Activated CD4-positive, alpha-beta memory T cell treated with anti-CD3 and anti-CD28 coated beads for 36 hours (primary cell): ENCODE data around the gene MOK. TPM values are rescaled to one million over a fixed set of nuclear protein-coding genes. Genes with fewer than 3 reads are reported as not detected.
"Not testable (repeated sequence)": the region's sequence is repeated elsewhere in the genome, so short reads cannot be mapped to it uniquely, and the experiment has no call there.

Source experiments
- CTCF ChIA-PET: fragments of 350-600 bp; sonication (Branson Sonifier 250); formaldehyde crosslinking; loops from one replicate; lab custom pipeline; 2021; ENCODE audit warnings: antibody characterized with exemption, inconsistent platforms; lab: Charles Lee
- POLR2A ChIA-PET: fragments of 350-600 bp; sonication (Branson Sonifier 250); formaldehyde crosslinking; loops from one replicate; lab custom pipeline; 2021; ENCODE audit warnings: antibody characterized with exemption; lab: Charles Lee
- DNase-seq: peaks from one replicate; pipeline ENCODE4 v3.0.0-alpha.2; 2020
- H3K27ac Mint-ChIP-seq: one replicate; pipeline ENCODE4 v1.8.0; 2021; ENCODE audit warnings: mixed read lengths
- H3K27me3 Mint-ChIP-seq: one replicate; pipeline ENCODE4 v1.8.0; 2021; ENCODE audit warnings: mixed read lengths
- H3K36me3 Mint-ChIP-seq: one replicate; pipeline ENCODE4 v1.8.0; 2021; ENCODE audit warnings: mixed read lengths
- H3K4me1 Mint-ChIP-seq: one replicate; pipeline ENCODE4 v1.8.0; 2021; ENCODE audit warnings: low read depth, mixed read lengths
- H3K4me3 Mint-ChIP-seq: one replicate; pipeline ENCODE4 v1.8.0; 2021; ENCODE audit warnings: mild to moderate bottlenecking, mixed read lengths
- H3K9me3 Mint-ChIP-seq: one replicate; pipeline ENCODE4 v1.8.0; 2021; ENCODE audit warnings: mixed read lengths
- intact Hi-C: fragments of 100-400 bp; cut with micrococcal nuclease; formaldehyde crosslinking; loops from one replicate; pipeline ENCODE4 v1.15.1; 2023
- total RNA-seq, 2 experiments: library from RNA; stranded (reverse); gene quantifications; one replicate each; pipeline ENCODE4 v1.2.3, GENCODE V29; 2021

MOK gene
- total RNA-seq, 2 experiments from 2014 or later, result 2.7 TPM

DNA sequence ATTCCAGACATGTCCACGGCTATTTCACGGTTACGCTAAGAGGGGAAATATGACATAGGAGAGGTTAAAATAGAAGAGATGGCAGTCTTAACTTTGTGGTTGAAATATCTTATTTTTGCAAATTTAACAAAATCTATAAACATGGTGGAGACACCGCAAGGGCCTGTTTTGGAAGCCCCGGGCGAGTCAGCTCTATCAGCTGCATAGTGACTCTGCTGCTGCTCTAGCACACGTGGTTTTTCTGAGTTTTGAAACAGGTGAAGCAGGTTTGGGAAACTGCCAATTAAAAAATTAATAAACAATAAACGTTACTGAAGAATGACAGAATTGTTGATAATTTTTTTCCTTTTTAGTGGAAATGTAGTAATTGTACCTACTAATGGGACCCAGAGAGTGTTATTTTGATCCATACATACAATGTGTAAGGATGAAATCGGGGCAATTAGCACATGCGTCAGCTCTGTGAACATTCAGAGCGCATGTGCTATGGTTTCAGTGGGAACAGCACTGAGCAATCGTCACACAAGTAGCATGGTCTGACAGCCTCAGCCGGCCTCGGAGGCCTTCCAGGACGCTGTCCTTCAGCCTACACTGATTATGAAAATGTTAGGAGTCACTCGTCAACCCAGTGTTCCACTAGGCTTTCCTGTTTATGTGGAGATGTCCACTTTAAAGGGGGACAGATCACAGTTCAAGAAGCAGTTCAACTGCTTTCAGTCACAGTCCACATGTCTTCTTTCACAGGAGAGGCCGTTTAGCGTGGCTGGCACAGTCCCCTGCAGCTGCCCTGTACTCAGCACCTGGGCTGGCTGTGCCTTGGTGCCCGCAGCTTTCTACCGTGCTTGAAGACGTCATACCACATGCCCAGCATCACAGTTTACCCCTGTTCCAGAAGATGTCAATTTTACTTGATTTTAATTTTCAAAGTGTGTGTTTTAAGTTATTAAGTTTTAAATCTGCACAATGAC, 51.8 kb downstream of the MOK start:
- intact Hi-C loops, result no loop called here
- no peak overlapping the region for H3K4me3 Mint-ChIP-seq
- H3K36me3 Mint-ChIP-seq, result no peaks in the 10 kb centered on the region
- no peaks in the 10 kb centered on the region for H3K27me3 Mint-ChIP-seq
- no peak for DNase-seq
- CTCF ChIA-PET, result interaction anchor here (0.6 to 0.7 kb wide), 2 partner anchors 479 to 522 kb away, joined by 3 read pairs; no protein-coding TSS in a partner anchor
- POLR2A ChIA-PET, result no interaction called here
- no peaks in the 10 kb centered on the region for H3K4me1 Mint-ChIP-seq
- no peaks in the 10 kb centered on the region for H3K9me3 Mint-ChIP-seq
- H3K27ac Mint-ChIP-seq, result no peak overlapping the region

DNA sequence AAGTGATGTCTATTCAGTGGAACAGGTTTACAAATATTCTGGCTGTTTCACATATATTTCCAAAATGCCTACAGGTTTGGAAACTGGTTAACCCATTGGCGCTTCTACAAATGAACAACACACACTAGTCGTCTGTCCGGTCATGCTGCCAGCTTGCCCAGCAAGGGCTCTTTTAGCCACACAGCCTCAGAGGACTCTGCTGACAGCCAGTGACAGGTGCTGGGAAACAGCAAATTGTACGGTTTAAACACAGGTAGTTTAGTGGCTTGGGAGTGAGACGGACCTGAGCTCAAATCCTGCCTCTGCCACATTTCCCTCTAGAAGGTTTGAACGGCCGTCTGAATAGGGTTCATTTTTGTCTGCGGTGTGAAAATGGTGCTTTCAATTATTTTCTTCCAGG, 53.8 kb downstream of the MOK start:
- H3K4me3 Mint-ChIP-seq, result no peak overlapping the region
- no peaks in the 10 kb centered on the region for H3K4me1 Mint-ChIP-seq
- no peak for DNase-seq
- H3K9me3 Mint-ChIP-seq, result no peaks in the 10 kb centered on the region
- ChIA-PET CTCF (no interaction called here), POLR2A (no interaction called here)
- H3K36me3 Mint-ChIP-seq, result no peaks in the 10 kb centered on the region
- intact Hi-C loops, result no loop called here
- no peak overlapping the region for H3K27ac Mint-ChIP-seq
- no peaks in the 10 kb centered on the region for H3K27me3 Mint-ChIP-seq

DNA sequence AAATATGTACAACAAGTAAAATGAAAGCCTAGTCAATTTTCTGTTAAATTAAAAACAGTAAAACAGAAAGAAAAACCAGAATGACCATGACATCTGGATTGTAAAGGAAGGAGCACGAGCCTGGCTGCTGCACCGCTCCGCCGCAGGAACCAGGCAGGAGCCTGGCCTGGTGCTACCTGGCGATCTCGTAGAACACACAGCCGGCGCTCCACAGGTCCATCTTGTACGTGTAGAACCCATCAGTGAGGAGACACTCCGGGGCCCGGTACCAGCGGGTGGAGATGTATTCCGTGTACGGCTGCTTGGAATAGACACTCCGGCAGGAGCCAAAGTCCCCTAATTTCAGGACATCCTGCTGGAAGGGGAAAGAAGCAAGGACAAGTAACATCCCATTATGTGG, 54.3 kb downstream of the MOK start:
- CTCF ChIA-PET, result no interaction called here
- H3K36me3 Mint-ChIP-seq, result no peaks in the 10 kb centered on the region
- intact Hi-C loops, result no loop called here

DNA sequence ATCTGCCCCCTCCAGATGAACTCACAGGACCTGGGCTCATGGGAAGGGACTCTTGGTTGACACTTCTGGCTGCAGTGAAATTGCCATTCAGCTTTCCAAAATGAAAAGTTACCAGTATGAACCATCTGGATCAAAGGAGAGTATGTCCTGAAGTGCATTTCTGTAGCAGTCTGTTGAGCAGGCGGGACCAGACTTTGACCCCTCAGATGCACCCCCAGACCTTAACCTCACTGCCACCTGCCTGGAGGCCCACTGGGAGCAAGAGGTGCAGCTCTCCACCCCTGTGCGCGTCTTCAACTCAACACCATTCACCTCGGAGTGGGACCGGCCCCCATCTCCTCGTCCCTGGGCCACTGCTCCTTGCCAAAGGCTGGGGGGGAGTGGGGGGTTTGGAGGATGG, 55.0 kb downstream of the MOK start:
- no peak overlapping the region for H3K4me3 Mint-ChIP-seq
- no peaks in the 10 kb centered on the region for H3K27me3 Mint-ChIP-seq
- no peaks in the 10 kb centered on the region for H3K36me3 Mint-ChIP-seq
- ChIA-PET POLR2A (no interaction called here), CTCF (no interaction called here)
- H3K27ac Mint-ChIP-seq, result no peak overlapping the region
- DNase-seq, result no peak
- H3K4me1 Mint-ChIP-seq, result no peaks in the 10 kb centered on the region
- intact Hi-C loops, result no loop called here
- H3K9me3 Mint-ChIP-seq, result no peaks in the 10 kb centered on the region

More for the DNA sequence above, 54.3 kb downstream of the MOK start:
- DNase-seq, result no peak
- POLR2A ChIA-PET, result no interaction called here
- no peaks in the 10 kb centered on the region for H3K4me1 Mint-ChIP-seq
- no peak overlapping the region for H3K27ac Mint-ChIP-seq
- no peaks in the 10 kb centered on the region for H3K27me3 Mint-ChIP-seq
- no peak overlapping the region for H3K4me3 Mint-ChIP-seq
- no peaks in the 10 kb centered on the region for H3K9me3 Mint-ChIP-seq

DNA sequence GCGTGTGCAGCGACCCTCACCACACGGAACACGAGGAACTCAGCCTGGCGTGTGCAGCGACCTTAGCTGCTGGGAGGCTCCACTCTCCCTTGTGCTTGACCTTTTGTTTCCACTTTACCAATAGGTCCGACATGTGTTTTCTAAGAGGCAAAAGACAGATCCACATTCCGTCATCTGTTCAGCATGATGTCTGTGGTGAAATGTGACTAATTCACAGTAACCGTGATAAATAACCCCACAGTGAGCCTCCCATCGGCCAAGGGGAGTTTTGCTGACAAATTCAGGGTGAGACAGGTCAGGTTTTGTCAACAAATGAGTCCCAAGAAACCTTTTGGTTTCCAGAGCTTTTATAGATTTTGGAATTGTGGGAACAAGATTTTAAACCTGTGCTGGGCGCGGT, 55.9 kb downstream of the MOK start:
- ChIA-PET POLR2A (no interaction called here), CTCF (interaction anchor here (0.6 kb wide), 1 partner anchor 10 kb away, joined by 4 read pairs; no protein-coding TSS in a partner anchor)
- Mint-ChIP-seq H3K9me3 (no peaks in the 10 kb centered on the region), H3K27me3 (no peaks in the 10 kb centered on the region), H3K4me3 (no peak overlapping the region), H3K27ac (no peak overlapping the region), H3K4me1 (no peaks in the 10 kb centered on the region), H3K36me3 (no peaks in the 10 kb centered on the region)
- DNase-seq, result no peak
- intact Hi-C loops, result no loop called here

DNA sequence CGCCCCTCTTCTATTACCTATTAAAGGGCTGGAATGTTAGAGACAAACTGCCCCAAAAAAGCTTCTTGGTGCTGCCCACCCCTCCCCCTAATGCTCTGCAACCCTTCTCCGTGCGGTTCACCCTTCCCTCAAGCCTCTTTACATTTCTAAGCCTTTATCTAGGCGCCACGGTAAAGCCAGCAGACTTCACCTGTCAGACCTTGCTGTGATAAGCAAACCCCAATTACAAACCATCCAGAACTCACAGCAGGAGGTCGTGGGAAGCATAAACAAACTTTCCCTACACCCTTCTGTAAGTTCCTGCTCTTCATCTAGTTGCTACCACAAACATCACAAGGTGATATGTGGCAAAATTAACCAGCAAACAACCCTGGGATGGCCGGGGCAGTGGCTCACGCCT, 56.8 kb downstream of the MOK start:
- Mint-ChIP-seq H3K27ac (no peak overlapping the region), H3K4me1 (no peaks in the 10 kb centered on the region), H3K36me3 (no peaks in the 10 kb centered on the region), H3K27me3 (no peaks in the 10 kb centered on the region), H3K4me3 (no peak overlapping the region), H3K9me3 (no peaks in the 10 kb centered on the region)
- intact Hi-C loops, result no loop called here
- POLR2A ChIA-PET, result interaction anchor here (0.7 kb wide), 1 partner anchor 289 kb away, joined by 5 read pairs; no protein-coding TSS in a partner anchor
- CTCF ChIA-PET, result no interaction called here
- no peak for DNase-seq

DNA sequence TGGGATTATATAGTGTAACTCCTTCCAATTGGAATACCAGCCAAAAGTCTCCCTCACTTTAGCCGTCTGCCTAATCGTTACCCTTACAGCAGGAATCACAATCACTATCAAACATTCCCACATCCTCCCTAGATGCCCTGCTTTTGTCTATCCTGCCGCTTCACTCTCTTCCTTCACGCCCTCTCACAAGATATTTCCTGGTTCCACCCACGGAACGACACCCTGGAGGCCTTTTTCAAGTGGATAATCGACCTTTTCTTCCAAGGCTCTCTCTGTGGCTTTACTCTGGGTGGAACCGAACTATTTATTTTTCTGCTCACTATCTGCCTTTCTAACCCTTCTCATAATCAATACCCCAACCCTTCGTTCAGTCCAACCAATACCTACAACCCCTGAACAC, 58.9 kb downstream of the MOK start:
- DNase-seq, result no peak
- no peaks in the 10 kb centered on the region for H3K4me1 Mint-ChIP-seq
- intact Hi-C loops, result no loop called here
- no peak overlapping the region for H3K27ac Mint-ChIP-seq
- no peak overlapping the region for H3K4me3 Mint-ChIP-seq
- CTCF ChIA-PET, result no interaction called here
- H3K27me3 Mint-ChIP-seq, result no peaks in the 10 kb centered on the region
- POLR2A ChIA-PET, result no interaction called here
- H3K36me3 Mint-ChIP-seq, result no peaks in the 10 kb centered on the region
- H3K9me3 Mint-ChIP-seq, result no peaks in the 10 kb centered on the region

DNA sequence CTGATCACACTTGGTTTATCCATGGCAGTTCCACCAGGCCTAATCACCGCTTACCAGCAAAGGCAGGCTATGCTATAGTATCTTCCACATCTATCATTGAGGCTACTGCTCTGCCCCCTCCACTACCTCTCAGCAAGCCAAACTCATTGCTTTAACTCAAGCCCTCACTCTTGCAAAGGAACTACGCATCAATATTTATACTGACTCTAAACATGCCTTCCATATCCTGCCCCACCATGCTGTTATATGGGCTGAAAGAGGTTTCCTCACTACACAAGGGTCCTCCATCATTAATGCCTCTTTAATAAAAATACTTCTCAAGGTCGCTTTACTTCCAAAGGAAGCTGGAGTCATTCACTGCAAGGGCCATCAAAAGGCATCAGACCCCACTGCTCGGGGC, 61.2 kb downstream of the MOK start:
- H3K27ac Mint-ChIP-seq, DNase-seq, H3K36me3 Mint-ChIP-seq, H3K9me3 Mint-ChIP-seq, H3K27me3 Mint-ChIP-seq, intact Hi-C loops, H3K4me3 Mint-ChIP-seq, H3K4me1 Mint-ChIP-seq, POLR2A ChIA-PET, CTCF ChIA-PET: not testable (repeated sequence)

DNA sequence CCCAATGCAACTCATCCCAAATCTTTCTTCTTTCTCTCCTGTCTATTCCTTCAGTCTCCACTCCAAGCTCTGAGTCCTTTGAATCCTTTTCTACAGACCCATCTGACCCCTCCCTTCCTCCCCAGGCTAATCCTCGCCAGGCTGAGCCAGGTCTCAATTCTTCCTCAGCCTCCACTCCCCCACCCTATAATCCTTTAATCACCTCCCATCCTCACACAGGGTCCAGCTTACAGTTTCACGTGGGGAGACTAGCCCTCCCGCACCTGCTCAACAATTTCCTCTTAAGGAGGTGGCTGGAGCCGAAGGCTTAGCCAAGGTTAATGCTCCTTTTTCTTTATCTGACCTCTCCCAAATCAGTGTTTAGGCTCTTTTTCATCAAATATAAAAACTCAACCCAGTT, 63.8 kb downstream of the MOK start:
- Mint-ChIP-seq H3K9me3 (no peaks in the 10 kb centered on the region), H3K27ac (no peak overlapping the region), H3K36me3 (no peaks in the 10 kb centered on the region), H3K27me3 (no peaks in the 10 kb centered on the region), H3K4me3 (no peak overlapping the region), H3K4me1 (no peaks in the 10 kb centered on the region)
- ChIA-PET POLR2A (no interaction called here), CTCF (no interaction called here)
- intact Hi-C loops, result no loop called here
- no peak for DNase-seq

DNA sequence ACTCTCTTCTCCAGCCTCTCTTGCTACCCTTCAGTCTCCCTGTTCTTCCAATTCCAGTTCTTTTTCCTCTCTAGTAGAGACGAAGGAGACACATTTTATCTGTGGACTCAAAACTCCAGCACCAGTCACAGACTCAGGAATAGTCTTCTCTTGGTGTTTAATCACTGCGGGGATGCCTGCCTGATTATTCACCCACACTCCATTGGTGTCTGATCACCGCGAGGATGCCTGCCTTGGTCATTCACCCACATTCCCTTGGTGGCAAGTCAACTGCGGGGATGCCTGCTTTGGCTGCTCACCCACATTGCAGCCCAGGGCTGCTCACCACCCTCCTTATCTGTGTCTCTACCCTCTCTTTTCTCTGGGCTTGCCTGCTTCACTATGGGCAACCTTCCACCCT, 64.5 kb downstream of the MOK start:
- H3K27me3 Mint-ChIP-seq, H3K9me3 Mint-ChIP-seq, H3K27ac Mint-ChIP-seq, intact Hi-C loops, CTCF ChIA-PET, POLR2A ChIA-PET, H3K4me1 Mint-ChIP-seq, H3K4me3 Mint-ChIP-seq, H3K36me3 Mint-ChIP-seq, DNase-seq: not testable (repeated sequence)

DNA sequence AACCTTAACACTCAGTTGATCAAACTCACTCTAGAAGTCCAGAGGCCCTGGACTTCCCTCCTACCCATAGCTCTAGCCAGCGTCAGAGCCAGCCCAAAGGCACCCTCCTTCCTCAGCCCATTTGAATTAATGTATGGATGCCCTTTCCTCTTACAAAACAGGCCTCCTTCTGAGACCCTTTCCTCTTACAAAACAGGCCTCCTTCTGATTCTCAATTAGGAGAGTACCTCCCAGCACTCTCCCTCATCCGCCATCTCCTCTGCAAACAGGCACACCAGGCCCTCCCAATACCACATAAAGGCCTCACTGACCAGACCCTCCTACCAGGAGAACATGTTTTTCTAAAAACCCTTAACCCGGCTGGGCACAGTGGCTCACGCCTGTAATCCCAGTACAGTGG, 65.7 kb downstream of the MOK start:
- no peaks in the 10 kb centered on the region for H3K9me3 Mint-ChIP-seq
- ChIA-PET POLR2A (no interaction called here), CTCF (interaction anchor here (1.3 to 2.0 kb wide), 2 partner anchors 26 to 75 kb away, joined by 5 to 12 read pairs; no protein-coding TSS in a partner anchor)
- intact Hi-C loops, result no loop called here
- no peak for DNase-seq
- H3K36me3 Mint-ChIP-seq, result no peaks in the 10 kb centered on the region
- no peak overlapping the region for H3K4me3 Mint-ChIP-seq
- H3K27me3 Mint-ChIP-seq, result no peaks in the 10 kb centered on the region
- no peak overlapping the region for H3K27ac Mint-ChIP-seq
- H3K4me1 Mint-ChIP-seq, result no peaks in the 10 kb centered on the region

DNA sequence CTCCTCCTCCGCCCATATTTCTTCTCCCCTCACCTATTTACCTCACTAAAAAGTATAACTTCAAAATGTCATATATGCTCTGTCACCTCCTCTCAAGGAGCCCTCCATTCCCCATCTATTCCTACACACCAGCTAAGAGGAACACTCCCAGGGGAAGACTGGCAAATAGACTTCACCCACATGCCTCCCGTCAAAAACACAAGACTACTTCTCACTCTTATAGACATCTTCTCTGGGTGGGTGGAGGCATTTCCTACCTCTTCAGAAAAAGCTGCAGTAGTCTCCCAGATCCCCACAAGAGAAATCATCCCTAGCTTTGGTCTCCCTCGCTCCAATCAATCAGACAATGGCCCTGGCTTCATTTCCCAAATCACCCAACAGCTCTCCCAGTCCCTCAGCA, 66.2 kb downstream of the MOK start:
- H3K27me3 Mint-ChIP-seq, result no peaks in the 10 kb centered on the region
- no peak for DNase-seq
- no peaks in the 10 kb centered on the region for H3K36me3 Mint-ChIP-seq
- H3K4me1 Mint-ChIP-seq, result no peaks in the 10 kb centered on the region
- no peak overlapping the region for H3K27ac Mint-ChIP-seq
- POLR2A ChIA-PET, result no interaction called here
- CTCF ChIA-PET, result interaction anchor here (0.8 to 2.0 kb wide), 3 partner anchors 27 to 78 kb away, joined by 3 to 12 read pairs (median 5); no protein-coding TSS in a partner anchor
- H3K4me3 Mint-ChIP-seq, result no peak overlapping the region
- intact Hi-C loops, result no loop called here
- H3K9me3 Mint-ChIP-seq, result no peaks in the 10 kb centered on the region
